ENCODE results near the gene NADSYN1. TPM values are rescaled to one million over a fixed set of nuclear protein-coding genes. Genes with fewer than 3 reads are reported as not detected.

The NADSYN1 gene
- total RNA-seq, 2 donors from 2014 or later, result 117 to 129 TPM

DNA sequence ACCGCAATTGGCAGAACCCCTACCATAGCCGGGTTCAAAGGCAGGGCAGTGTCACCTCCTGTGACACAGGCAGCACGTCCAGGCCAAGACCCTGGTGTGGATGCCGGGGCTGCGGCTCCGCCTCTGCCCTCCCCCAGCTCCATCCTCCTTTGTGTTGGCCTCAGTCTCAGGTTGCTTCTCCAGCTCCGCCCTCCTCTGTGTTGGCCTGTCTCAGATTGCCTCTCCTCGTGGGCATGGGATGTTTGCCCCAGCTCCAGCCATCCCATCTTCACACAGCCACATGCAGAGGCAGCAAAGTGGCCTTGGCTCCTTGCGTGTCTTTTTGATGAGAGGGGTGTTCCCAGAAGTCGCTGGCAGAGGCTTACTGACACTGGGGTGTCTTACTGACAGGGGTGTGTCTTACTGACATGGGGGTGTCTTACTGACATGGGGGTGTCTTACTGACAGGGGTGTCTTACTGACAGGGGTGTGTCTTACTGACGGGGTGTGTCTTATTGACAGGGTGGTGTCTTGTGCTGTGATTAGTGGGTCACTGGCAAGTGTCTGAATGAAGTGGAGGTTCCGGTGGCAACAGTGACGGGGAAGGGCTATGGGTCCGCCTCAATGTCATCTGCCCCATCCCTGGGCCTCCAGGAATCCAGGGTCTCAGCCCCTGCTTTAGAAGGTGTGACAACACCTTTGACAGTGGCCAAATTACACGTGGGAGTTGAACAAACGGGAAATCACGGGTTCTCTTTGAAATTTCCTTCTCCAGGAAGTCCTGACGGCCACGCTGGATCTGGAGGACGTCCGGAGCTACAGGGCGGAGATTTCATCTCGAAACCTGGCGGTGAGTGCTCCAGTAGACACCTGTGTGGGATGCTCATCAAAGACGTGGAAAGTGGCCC is 24.9 kb downstream of the NADSYN1 start:
- peaks cover 0 to 4% of the 10 kb centered on the region in 2 donors for H3K4me1 Mint-ChIP-seq (ENCODE audit: low read depth in 2 of 2)
- no peaks in the 10 kb centered on the region for H3K27me3 Mint-ChIP-seq
- ATAC-seq, result no peak
- no peaks in the 10 kb centered on the region for H3K36me3 Mint-ChIP-seq
- DNase-seq (ENCODE audit: low spot score), result peak; percentile 47
- no peak overlapping the region for H3K27ac Mint-ChIP-seq
- no peak overlapping the region for H3K4me3 Mint-ChIP-seq
- no peaks in the 10 kb centered on the region for H3K9me3 Mint-ChIP-seq

DNA sequence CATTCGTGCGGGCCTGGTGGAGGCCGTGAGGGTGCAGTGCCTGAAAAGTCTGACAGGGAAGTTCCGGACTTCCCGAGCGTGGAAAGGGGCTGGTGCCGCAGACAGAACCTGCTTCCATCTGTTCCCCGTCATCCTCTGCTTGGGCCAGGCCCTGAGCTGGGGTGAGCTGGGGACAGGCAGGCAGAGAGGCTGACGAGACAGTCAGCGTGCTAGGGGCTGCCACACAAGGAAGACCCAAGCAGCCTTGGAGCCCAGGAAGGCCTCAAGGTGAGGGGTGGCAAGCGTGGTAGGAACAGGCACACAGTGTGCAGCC is 25.5 kb downstream of the NADSYN1 start:
- DNase-seq (ENCODE audit: low spot score) (peak; percentile 40), ATAC-seq (peak in 1 of 2 donors; percentile 17)
- Mint-ChIP-seq H3K27me3 (no peaks in the 10 kb centered on the region), H3K36me3 (peaks cover 3% of the 10 kb centered on the region), H3K27ac (no peak overlapping the region), H3K4me1 (ENCODE audit: low read depth in 2 of 2) (peaks cover 0 to 4% of the 10 kb centered on the region in 2 donors), H3K4me3 (no peak overlapping the region), H3K9me3 (no peaks in the 10 kb centered on the region)

DNA sequence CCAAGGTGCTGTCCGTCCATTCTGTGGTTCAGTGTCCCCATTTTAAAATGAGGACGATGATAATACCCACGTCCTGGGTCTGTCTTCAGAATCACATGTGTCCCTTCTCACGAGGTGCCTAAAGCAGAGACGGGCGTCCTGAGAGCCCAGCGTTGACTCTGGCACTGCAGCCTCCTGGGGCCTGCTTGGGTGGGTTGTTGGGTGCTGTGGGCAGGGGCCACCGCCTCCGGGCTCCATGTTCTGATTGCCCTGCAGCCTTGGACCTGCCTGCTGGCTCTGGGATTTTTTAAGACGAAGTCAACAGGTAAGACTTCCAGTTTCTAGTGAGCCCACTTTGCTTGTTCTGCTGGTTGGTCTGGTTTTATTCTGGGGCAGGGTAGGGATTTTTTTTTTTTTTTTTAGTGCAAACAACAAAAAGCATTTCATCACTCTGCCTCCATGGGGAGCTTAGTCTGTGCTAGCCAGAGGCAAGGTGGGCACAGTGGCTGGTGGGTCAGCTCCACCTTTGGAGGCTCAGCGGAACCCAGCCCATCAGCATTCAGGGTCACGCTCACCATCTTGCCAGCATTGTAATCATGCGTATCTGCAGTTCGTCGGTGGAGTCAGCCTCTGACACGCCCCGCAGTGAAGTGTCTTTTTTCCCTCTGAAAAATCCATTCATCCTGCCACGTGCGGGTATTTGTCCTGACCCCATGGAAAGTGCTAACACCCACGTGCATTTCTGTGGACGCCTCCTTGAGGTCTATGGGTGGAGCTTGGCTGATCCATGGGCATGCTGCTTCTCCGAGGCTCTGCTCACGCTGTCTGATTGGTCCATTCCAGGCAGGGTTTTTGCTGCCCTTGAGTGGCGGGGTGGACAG is 28.3 kb downstream of the NADSYN1 start:
- Mint-ChIP-seq H3K27ac (no peak overlapping the region), H3K9me3 (no peaks in the 10 kb centered on the region), H3K36me3 (peaks cover 24% of the 10 kb centered on the region), H3K27me3 (no peaks in the 10 kb centered on the region), H3K4me3 (no peak overlapping the region), H3K4me1 (ENCODE audit: low read depth in 2 of 2) (peaks cover 4 to 7% of the 10 kb centered on the region in 2 donors)
- ATAC-seq, result no peak
- peak; percentile 6 for DNase-seq (ENCODE audit: low spot score)

DNA sequence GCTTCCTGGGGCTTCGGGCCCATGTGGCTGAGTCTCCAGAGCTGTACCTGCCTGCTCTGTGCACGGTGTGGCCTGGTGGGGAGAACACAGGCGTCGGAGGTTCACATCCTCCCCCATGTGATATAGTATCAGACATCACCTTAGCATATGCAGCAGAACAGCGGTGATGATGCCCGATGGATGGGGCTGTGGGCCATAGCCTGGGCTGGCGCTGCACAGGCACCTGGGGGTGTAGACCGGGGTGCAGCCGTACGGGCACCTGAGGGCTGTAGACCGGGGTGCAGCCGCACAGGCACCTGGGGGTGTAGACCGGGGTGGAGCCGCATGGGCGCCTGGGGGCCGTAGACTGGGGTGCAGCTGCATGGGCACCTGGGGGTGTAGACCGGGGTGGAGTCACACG is 29.2 kb downstream of the NADSYN1 start:
- no peak for ATAC-seq
- Mint-ChIP-seq H3K4me1 (ENCODE audit: low read depth in 2 of 2) (peaks cover 4 to 9% of the 10 kb centered on the region in 2 donors), H3K27ac (no peak overlapping the region), H3K4me3 (no peak overlapping the region), H3K27me3 (no peaks in the 10 kb centered on the region), H3K9me3 (no peaks in the 10 kb centered on the region), H3K36me3 (peaks cover 29% of the 10 kb centered on the region)
- peak; percentile 37 for DNase-seq (ENCODE audit: low spot score)

DNA sequence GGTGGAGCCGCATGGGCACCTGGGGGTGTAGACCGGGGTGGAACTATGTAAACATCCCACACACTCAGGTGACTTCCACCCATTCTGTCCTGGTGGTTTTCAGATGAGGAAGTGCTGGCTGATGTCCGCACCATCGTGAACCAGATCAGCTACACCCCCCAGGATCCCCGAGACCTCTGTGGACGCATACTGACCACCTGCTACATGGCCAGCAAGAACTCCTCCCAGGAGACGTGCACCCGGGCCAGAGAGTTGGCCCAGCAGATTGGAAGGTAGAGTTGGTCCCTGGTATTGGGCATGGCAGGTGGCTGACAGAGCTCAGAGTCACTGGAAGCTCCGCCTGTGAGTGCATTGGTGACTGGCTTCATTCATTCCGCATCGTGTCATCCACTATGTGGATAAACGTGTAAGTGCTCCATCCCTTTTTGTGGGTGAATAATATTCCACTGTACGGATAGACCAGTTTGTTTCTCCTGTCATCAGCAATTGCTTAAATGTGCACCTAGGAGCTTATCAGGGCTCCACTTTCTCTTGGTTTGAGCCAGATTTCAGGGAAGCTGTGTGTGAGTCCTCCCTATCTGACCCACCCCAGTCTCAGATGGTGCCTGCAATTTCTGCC is 29.9 kb downstream of the NADSYN1 start:
- Mint-ChIP-seq H3K9me3 (no peaks in the 10 kb centered on the region), H3K36me3 (peaks cover 31% of the 10 kb centered on the region), H3K27ac (no peak overlapping the region), H3K27me3 (no peaks in the 10 kb centered on the region), H3K4me1 (ENCODE audit: low read depth in 2 of 2) (peaks cover 5 to 10% of the 10 kb centered on the region in 2 donors), H3K4me3 (no peak overlapping the region)
- DNase-seq (ENCODE audit: low spot score), result peak; percentile 10
- ATAC-seq, result no peak

DNA sequence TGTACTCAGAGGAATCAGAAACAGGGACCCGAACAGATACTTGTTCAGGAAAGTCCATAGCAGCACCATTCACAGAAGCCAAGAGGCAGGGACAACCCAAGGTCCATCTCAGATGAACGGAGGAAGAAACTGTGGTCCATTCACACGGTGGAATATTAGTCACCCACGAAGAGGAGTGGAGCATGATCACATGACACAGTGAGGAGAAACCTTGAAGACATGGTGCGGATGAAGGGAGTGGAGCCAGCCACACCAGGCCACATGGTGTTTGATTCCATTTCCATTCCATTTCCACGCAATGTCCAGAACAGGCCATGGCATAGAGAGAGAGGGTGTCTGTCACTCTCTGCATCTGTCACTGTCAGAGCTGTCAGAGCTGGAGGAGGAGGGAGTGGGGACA is 30.7 kb downstream of the NADSYN1 start:
- Mint-ChIP-seq H3K4me3 (no peak overlapping the region), H3K9me3 (no peaks in the 10 kb centered on the region), H3K27ac (no peak overlapping the region), H3K36me3 (peaks cover 34% of the 10 kb centered on the region), H3K27me3 (no peaks in the 10 kb centered on the region), H3K4me1 (ENCODE audit: low read depth in 2 of 2) (peaks cover 13 to 19% of the 10 kb centered on the region in 2 donors)
- ATAC-seq (no peak), DNase-seq (ENCODE audit: low spot score) (peak; percentile 48)

DNA sequence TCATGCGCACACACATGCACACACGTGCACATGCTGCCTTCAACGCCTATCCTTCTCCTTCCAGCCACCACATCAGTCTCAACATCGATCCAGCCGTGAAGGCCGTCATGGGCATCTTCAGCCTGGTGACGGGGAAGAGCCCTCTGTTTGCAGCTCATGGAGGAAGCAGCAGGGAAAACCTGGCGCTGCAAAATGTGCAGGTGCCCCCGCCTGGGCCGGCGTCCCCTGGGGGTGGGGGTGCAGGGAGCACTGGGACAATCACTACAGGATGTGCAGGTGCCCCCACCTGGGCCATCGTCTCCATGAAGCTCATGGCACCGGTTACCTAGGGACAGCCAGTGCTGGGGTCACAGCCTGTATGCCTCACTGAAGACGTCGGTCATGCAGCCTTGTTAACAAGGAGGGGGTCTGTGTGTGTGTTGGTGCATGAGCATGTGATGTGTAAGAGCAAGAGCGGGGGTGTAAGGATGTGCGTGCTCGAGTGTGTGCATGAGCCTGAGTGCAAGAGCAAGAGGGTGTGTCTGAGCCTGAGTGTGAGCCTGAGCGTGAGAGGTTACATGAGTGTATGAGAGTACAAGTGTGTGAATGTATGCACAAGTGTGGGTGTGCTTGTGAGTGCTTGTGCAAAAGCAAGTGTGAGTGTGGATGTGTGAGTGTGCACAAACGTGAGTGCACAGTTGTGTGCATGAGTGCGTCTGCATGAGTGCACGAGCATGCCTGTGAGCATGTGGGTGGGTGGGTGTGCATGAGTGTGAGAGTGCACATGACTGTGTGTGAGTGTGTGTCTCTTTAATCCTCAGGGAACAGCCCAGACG is 31.5 kb downstream of the NADSYN1 start:
- Mint-ChIP-seq H3K4me1 (ENCODE audit: low read depth in 2 of 2) (peaks cover 19 to 25% of the 10 kb centered on the region in 2 donors), H3K27me3 (no peaks in the 10 kb centered on the region), H3K4me3 (no peak overlapping the region), H3K9me3 (no peaks in the 10 kb centered on the region), H3K36me3 (peaks cover 34% of the 10 kb centered on the region), H3K27ac (peak overlapping the region in 1 of 2 donors; percentile 5)
- peak in 1 of 2 donors; percentile 25 for ATAC-seq
- DNase-seq (ENCODE audit: low spot score), result no peak

DNA sequence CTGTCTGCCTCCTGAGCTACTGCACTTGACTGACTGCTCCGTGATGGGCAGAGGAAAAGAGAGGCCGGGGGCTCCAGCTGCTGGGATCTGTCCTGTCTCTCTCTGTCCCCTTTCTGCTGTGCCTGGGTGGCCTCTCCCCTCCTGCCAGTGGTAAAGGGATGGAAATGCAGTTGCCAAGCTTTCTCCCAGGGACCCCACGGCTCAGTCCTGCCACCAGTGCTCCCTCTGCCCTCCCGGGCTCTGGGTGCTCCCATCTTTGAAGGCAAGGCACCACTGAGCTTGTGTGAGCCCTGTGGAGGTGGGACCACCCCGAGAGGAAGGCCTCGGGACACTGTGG is 32.0 kb downstream of the NADSYN1 start:
- Mint-ChIP-seq H3K9me3 (no peaks in the 10 kb centered on the region), H3K4me3 (no peak overlapping the region), H3K27me3 (no peaks in the 10 kb centered on the region), H3K27ac (peak overlapping the region in 1 of 2 donors; percentile 5), H3K36me3 (peaks cover 34% of the 10 kb centered on the region), H3K4me1 (ENCODE audit: low read depth in 2 of 2) (peaks cover 18 to 28% of the 10 kb centered on the region in 2 donors)
- DNase-seq (ENCODE audit: low spot score) (no peak), ATAC-seq (no peak)

DNA sequence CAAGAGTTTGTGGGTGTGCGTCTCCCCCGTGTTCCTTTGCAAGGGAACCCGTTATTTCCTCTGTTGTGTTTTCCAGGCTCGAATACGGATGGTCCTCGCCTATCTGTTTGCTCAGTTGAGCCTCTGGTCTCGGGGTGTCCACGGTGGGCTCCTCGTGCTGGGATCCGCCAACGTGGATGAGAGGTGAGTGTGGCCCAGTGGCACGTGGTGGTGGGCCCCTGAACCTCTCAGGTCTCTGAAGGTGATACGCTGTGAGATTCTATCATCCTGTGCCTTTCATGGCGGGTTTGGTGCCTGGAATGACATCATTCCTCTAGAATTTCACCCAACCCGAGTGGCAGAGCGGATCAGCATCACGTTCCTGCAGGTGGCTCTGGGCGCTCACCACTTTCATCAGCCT is 32.5 kb downstream of the NADSYN1 start:
- ATAC-seq (no peak), DNase-seq (ENCODE audit: low spot score) (no peak)
- Mint-ChIP-seq H3K27me3 (no peaks in the 10 kb centered on the region), H3K4me3 (no peak overlapping the region), H3K9me3 (no peaks in the 10 kb centered on the region), H3K27ac (peak overlapping the region in 1 of 2 donors; percentile 5), H3K36me3 (peaks cover 34% of the 10 kb centered on the region), H3K4me1 (ENCODE audit: low read depth in 2 of 2) (peaks cover 18 to 28% of the 10 kb centered on the region in 2 donors)

DNA sequence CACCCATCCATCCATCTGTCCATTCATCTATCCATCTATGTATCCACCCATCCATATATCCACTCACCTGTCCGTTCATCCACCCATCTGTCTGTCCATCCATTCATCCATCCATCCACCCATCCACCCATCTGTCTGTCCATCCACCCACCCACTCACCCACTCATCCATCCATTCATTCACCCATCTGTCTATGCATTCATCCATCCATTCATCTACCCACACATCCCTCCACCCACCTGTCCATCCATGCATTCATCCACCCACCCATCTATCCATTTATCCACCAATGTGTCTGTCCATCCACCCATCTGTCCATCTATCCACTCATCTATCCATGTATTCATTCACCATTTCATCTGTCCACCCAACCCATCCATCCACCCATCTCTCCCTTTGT is 33.3 kb downstream of the NADSYN1 start:
- H3K9me3 Mint-ChIP-seq, result no peaks in the 10 kb centered on the region
- ATAC-seq (no peak), DNase-seq (ENCODE audit: low spot score) (no peak)
- no peak overlapping the region for H3K4me3 Mint-ChIP-seq
- peaks cover 18 to 28% of the 10 kb centered on the region in 2 donors for H3K4me1 Mint-ChIP-seq (ENCODE audit: low read depth in 2 of 2)
- no peaks in the 10 kb centered on the region for H3K27me3 Mint-ChIP-seq
- peaks cover 34% of the 10 kb centered on the region for H3K36me3 Mint-ChIP-seq
- no peak overlapping the region for H3K27ac Mint-ChIP-seq

DNA sequence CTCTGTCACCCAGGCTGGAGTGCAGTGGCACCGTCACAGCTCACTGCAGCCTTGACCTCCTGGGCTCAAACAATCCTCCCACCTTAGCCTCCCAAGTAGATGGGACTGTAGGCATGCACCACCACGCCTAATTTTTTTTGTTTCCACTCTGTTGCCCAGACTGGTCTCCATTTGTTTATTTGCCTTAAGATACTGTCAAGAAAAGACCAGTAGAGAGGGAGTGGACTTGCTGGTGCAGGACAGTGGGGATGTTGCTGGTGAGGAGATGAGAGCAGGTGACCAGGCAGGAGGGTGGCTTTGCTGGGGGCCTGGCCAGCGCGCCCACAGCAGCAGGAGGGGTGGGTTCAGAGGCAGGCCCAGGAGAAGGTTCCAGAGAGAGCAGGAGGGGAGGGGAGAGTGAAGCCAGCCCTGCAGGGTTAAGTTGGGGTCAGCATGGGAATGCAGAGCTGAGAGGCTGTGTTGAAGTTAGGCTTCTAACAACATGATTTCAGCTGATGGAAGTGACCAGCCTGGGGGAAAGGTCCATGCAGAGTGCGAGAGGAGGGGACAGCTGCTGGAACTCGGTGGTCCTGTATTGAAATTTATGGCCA is 35.8 kb downstream of the NADSYN1 start:
- peaks cover 18 to 28% of the 10 kb centered on the region in 2 donors for H3K4me1 Mint-ChIP-seq (ENCODE audit: low read depth in 2 of 2)
- DNase-seq (ENCODE audit: low spot score) (no peak), ATAC-seq (no peak)
- H3K27me3 Mint-ChIP-seq, result no peaks in the 10 kb centered on the region
- peak overlapping the region; percentile 71 for H3K4me3 Mint-ChIP-seq
- no peaks in the 10 kb centered on the region for H3K9me3 Mint-ChIP-seq
- peak overlapping the region; percentile 85 to 92 for H3K27ac Mint-ChIP-seq
- peaks cover 34% of the 10 kb centered on the region for H3K36me3 Mint-ChIP-seq

DNA sequence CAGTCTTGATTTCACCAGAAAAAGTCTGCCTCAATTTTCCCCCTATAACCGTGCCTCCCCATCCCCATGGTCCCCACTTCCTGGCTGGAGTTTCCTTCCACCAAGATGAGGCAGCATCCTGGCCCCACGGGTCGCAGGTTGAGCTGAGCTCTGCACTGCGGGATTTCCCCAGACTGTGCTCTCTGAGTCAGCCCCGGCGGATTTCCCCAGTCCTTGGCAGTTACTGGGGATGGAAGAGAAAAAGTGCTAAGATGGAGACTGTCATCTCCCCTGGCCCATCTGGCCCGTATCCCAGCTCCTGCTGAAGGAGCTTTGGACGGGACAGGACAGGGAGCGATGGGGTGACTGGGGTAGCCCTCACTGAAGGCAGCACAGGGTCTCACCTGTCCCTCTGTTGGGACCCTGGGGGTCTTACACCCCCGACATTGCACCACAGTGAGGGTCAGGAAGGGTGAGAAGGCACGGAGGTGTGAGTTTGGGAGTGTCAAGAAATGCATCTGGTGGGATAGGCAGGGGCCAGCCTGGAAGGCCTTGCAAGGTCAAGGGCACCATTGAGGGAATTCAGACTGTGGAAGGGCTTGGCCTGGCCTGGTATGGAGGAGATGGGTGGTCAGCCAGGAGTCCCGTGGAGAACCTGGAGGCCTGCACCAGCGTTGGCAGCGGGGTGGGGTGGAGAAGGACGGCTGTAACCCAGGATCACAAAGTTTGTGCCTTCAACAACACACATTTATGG is 36.5 kb downstream of the NADSYN1 start:
- Mint-ChIP-seq H3K36me3 (peaks cover 30% of the 10 kb centered on the region), H3K4me1 (ENCODE audit: low read depth in 2 of 2) (peaks cover 18 to 26% of the 10 kb centered on the region in 2 donors), H3K27me3 (no peaks in the 10 kb centered on the region), H3K9me3 (no peaks in the 10 kb centered on the region), H3K27ac (peak overlapping the region; percentile 85 to 92), H3K4me3 (peak overlapping the region; percentile 71)
- DNase-seq (ENCODE audit: low spot score) (peak; percentile 74), ATAC-seq (peak; percentile 80 to 82)
